ENCODE results near the gene ACKR3. TPM values are rescaled to one million over a fixed set of nuclear protein-coding genes. Genes with fewer than 3 reads are reported as not detected.

ACKR3 gene
- total RNA-seq, 4 donors from 2014 or later, result 32.4 to 88.7 (median 55.0) TPM

- TF ChIP-seq POLR2A (IDR thresholded peaks at IDR 0.05) (no peak), CTCF (IDR thresholded peaks at IDR 0.05) (no peak), EP300 (IDR thresholded peaks at IDR 0.05) (no peak)
- no peak overlapping the region for H3K4me3 ChIP-seq
- H3K36me3 ChIP-seq, result no peaks in the 10 kb centered on the region
- 86% methylated on average over 4 of the region's 4 CpGs for WGBS, 2 donors
- no peak for DNase-seq (ENCODE audit: low spot score in 2 of 2)
- H3K27me3 ChIP-seq, result no peaks in the 10 kb centered on the region
- H3K9me3 ChIP-seq, result no peaks in the 10 kb centered on the region
- H3K27ac ChIP-seq, result no peak overlapping the region
- H3K4me1 ChIP-seq, result peaks cover 0 to 9% (median under 1%) of the 10 kb centered on the region in 4 donors
These were observed 33.1 kb downstream of the ACKR3 start for GRCh38 chr2:236602678-236603077.

GRCh38 chr2:236603361-236604015 is 33.9 kb downstream of the ACKR3 start:
- no peak overlapping the region for H3K27ac ChIP-seq
- H3K9me3 ChIP-seq, result no peaks in the 10 kb centered on the region
- no peak for DNase-seq (ENCODE audit: low spot score in 2 of 2)
- no peak overlapping the region for H3K4me3 ChIP-seq
- H3K27me3 ChIP-seq, result no peaks in the 10 kb centered on the region
- WGBS, 2 donors, result 88 to 91% methylated on average over 15 of the region's 15 CpGs
- no peaks in the 10 kb centered on the region for H3K36me3 ChIP-seq
- peaks cover 0 to 12% (median 2%) of the 10 kb centered on the region in 4 donors for H3K4me1 ChIP-seq
- TF ChIP-seq CTCF (IDR thresholded peaks at IDR 0.05), result no peak
- TF ChIP-seq EP300 (IDR thresholded peaks at IDR 0.05), result no peak
- TF ChIP-seq POLR2A (IDR thresholded peaks at IDR 0.05), result no peak

GRCh38 chr2:236604575-236605344 is 35.1 kb downstream of the ACKR3 start:
- Histone ChIP-seq H3K27me3 (no peaks in the 10 kb centered on the region), H3K36me3 (no peaks in the 10 kb centered on the region), H3K9me3 (no peaks in the 10 kb centered on the region), H3K4me1 (peaks cover 0 to 12% (median 2%) of the 10 kb centered on the region in 4 donors), H3K4me3 (peak overlapping the region in 3 of 4 donors; percentile 6 to 20 (median 13)), H3K27ac (peak overlapping the region in 2 of 4 donors; percentile 31 to 66)
- no peak for DNase-seq (ENCODE audit: low spot score in 2 of 2)
- TF ChIP-seq EP300 (IDR thresholded peaks at IDR 0.05), result no peak
- TF ChIP-seq CTCF (IDR thresholded peaks at IDR 0.05), result peak in 2 of 5 experiments; percentile 9 to 17
- 40 to 43% methylated on average over 20 of the region's 20 CpGs for whole genome bisulfite sequencing, 2 donors

GRCh38 chr2:236605345-236605734 is 35.7 kb downstream of the ACKR3 start:
- no peak for DNase-seq (ENCODE audit: low spot score in 2 of 2)
- Histone ChIP-seq H3K4me3 (peak overlapping the region in 2 of 4 donors; percentile 6 to 13), H3K9me3 (no peaks in the 10 kb centered on the region), H3K36me3 (no peaks in the 10 kb centered on the region), H3K4me1 (peaks cover 0 to 12% (median 2%) of the 10 kb centered on the region in 4 donors), H3K27ac (peak overlapping the region in 2 of 4 donors; percentile 31 to 66), H3K27me3 (no peaks in the 10 kb centered on the region)
- WGBS, 2 donors, result 67 to 77% methylated on average over 13 of the region's 13 CpGs
- TF ChIP-seq EP300 (IDR thresholded peaks at IDR 0.05) (no peak), CTCF (IDR thresholded peaks at IDR 0.05) (no peak), POLR2A (IDR thresholded peaks at IDR 0.05) (no peak)

GRCh38 chr2:236606023-236606422 is 36.4 kb downstream of the ACKR3 start:
- DNase-seq (ENCODE audit: low spot score in 2 of 2), result no peak
- 95 to 98% methylated on average over 10 of the region's 10 CpGs for WGBS, 2 donors
- no peak overlapping the region for H3K4me3 ChIP-seq
- no peaks in the 10 kb centered on the region for H3K36me3 ChIP-seq
- H3K9me3 ChIP-seq, result no peaks in the 10 kb centered on the region
- no peak for TF ChIP-seq POLR2A (IDR thresholded peaks at IDR 0.05)
- no peak for TF ChIP-seq CTCF (IDR thresholded peaks at IDR 0.05)
- TF ChIP-seq EP300 (IDR thresholded peaks at IDR 0.05), result no peak
- no peak overlapping the region for H3K27ac ChIP-seq
- peaks cover 0 to 12% (median 2%) of the 10 kb centered on the region in 4 donors for H3K4me1 ChIP-seq
- H3K27me3 ChIP-seq, result no peaks in the 10 kb centered on the region

Measured in tibial nerve (tissue), 4 donors.